Measurements from ENCODE around the gene TMPRSS13.

TMPRSS13 gene

GRCh38 chr11:117910525-117910924 is 18.7 kb downstream of the TMPRSS13 start:
- DNase-seq, result no peak

GRCh38 chr11:117909611-117910382 is 19.4 kb downstream of the TMPRSS13 start:
- no peak for DNase-seq

GRCh38 chr11:117908959-117909610 is 20.1 kb downstream of the TMPRSS13 start:
- DNase-seq, result no peak

- no peak for DNase-seq
Measured at GRCh38 chr11:117908109-117908895, 20.9 kb downstream of the TMPRSS13 start.

- peak; percentile 95 to 98 for DNase-seq
Measured at GRCh38 chr11:117907276-117908108, 21.7 kb downstream of the TMPRSS13 start.

- DNase-seq, result no peak
Measured at GRCh38 chr11:117906710-117907109, 22.5 kb downstream of the TMPRSS13 start.

- DNase-seq, result no peak
Measured at GRCh38 chr11:117906126-117906525, 23.1 kb downstream of the TMPRSS13 start.

GRCh38 chr11:117905524-117905923 is 23.7 kb downstream of the TMPRSS13 start:
- no peak for DNase-seq

GRCh38 chr11:117903505-117904382 is 25.5 kb downstream of the TMPRSS13 start:
- no peak for DNase-seq

GRCh38 chr11:117902001-117902845 is 27.0 kb downstream of the TMPRSS13 start:
- no peak for DNase-seq

GRCh38 chr11:117901601-117902000 is 27.6 kb downstream of the TMPRSS13 start:
- DNase-seq, result no peak

- peak in 1 of 2 experiments; percentile 21 for DNase-seq
Measured at GRCh38 chr11:117900720-117901440, 28.3 kb downstream of the TMPRSS13 start.

- DNase-seq, result no peak
Measured at GRCh38 chr11:117900121-117900648, 29.0 kb downstream of the TMPRSS13 start.

GRCh38 chr11:117898059-117898458 is 31.1 kb downstream of the TMPRSS13 start:
- no peak for DNase-seq

- DNase-seq, result no peak
Measured at GRCh38 chr11:117892651-117893050, 36.6 kb downstream of the TMPRSS13 start.

GRCh38 chr11:117891362-117891761 is 37.8 kb downstream of the TMPRSS13 start:
- DNase-seq, result no peak

- DNase-seq, result no peak
Measured at GRCh38 chr11:117888139-117888566, 41.0 kb downstream of the TMPRSS13 start.

- DNase-seq, result no peak
Measured at GRCh38 chr11:117887431-117888138, 41.6 kb downstream of the TMPRSS13 start.

GRCh38 chr11:117885777-117886176 is 43.4 kb downstream of the TMPRSS13 start:
- DNase-seq, result no peak

All from NCI-H446 (cell line).